Natural killer cell (primary cell): ENCODE data around the gene MYPOP. TPM values are rescaled to one million over a fixed set of nuclear protein-coding genes. Genes with fewer than 3 reads are reported as not detected.
"Not testable (repeated sequence)": the region's sequence is repeated elsewhere in the genome, so short reads cannot be mapped to it uniquely, and the experiment has no call there.

Source experiments
- ATAC-seq, 3 donors: fragments of 150-1000 bp in 2 of 3; fragments of 200-7000 bp in 1 of 3; cut with Tn5 transposase; 1 replicate in 1 of 3; 2 replicates in 2 of 3; pipeline ENCODE4 v1.10.0; 2021; ENCODE audit warnings: mild to moderate bottlenecking in 2 of 3, moderate library complexity in 2 of 3
- DNase-seq, 2 donors: peaks; one replicate each; pipeline versions ENCODE4 v3.0.0 to v3.0.0-alpha.2; 2013 to 2021; ENCODE audit warnings: mixed read lengths in 1 of 2
- H3K27ac ChIP-seq: one replicate; pipeline ENCODE4 v1.5.1; 2013; ENCODE audit warnings: mild to moderate bottlenecking, low read length
- H3K27me3 ChIP-seq: one replicate; pipeline ENCODE4 v1.6.1; 2013; ENCODE audit warnings: low read length; ENCODE audit not compliant: control insufficient read depth, insufficient read depth
- H3K36me3 ChIP-seq: one replicate; pipeline ENCODE4 v1.6.1; 2013; ENCODE audit warnings: low read length; ENCODE audit not compliant: control insufficient read depth, insufficient read depth
- H3K4me1 ChIP-seq: one replicate; pipeline ENCODE4 v1.6.1; 2013; ENCODE audit warnings: low read length; ENCODE audit not compliant: control insufficient read depth, insufficient read depth
- H3K4me3 ChIP-seq: one replicate; pipeline ENCODE4 v1.5.1; 2013; ENCODE audit warnings: low read length
- H3K9me3 ChIP-seq: one replicate; pipeline ENCODE4 v1.6.1; 2013; ENCODE audit warnings: low read length; ENCODE audit not compliant: control insufficient read depth, insufficient read depth
- H3K27ac Mint-ChIP-seq, 2 donors: one replicate each; pipeline ENCODE4 v1.8.0; 2022; ENCODE audit warnings: mild to moderate bottlenecking in 2 of 2, mixed read lengths in 2 of 2, moderate library complexity in 1 of 2
- H3K27me3 Mint-ChIP-seq, 2 donors: one replicate each; pipeline ENCODE4 v1.8.0; 2022; ENCODE audit warnings: low read depth in 2 of 2, mixed read lengths in 2 of 2
- H3K36me3 Mint-ChIP-seq: one replicate; pipeline ENCODE4 v1.8.0; 2022; ENCODE audit warnings: mixed read lengths
- H3K4me1 Mint-ChIP-seq, 2 donors: one replicate each; pipeline ENCODE4 v1.8.0; 2022; ENCODE audit warnings: mixed read lengths in 2 of 2
- H3K4me3 Mint-ChIP-seq: one replicate; pipeline ENCODE4 v1.8.0; 2022; ENCODE audit warnings: mild to moderate bottlenecking, moderate library complexity, mixed read lengths
- H3K9me3 Mint-ChIP-seq, 2 donors: one replicate each; pipeline ENCODE4 v1.8.0; 2022; ENCODE audit warnings: mixed read lengths in 2 of 2
- WGBS: methylation state at CpG from one replicate; pipeline ENCODE4 v1.1.7; 2013; ENCODE audit warnings: missing lambda C conversion rate; ENCODE audit not compliant: insufficient coverage; 5-methylcytosine and 5-hydroxymethylcytosine counted together
- intact Hi-C: fragments of 100-400 bp; cut with micrococcal nuclease; formaldehyde crosslinking; loops from one replicate; pipeline ENCODE4 v1.14.2; 2022
- total RNA-seq, 4 donors: library from RNA; stranded (reverse); fragments of 120-200 nt in 1 of 4; gene quantifications; one replicate each; pipeline versions ENCODE4 v1.2.3 to v1.2.4, GENCODE V29; 2013 to 2022
- TF ChIP-seq, protein P1 (sequence below): fragments of 200-600 bp; IDR thresholded peaks from one replicate; pipeline ENCODE4 v1.8.0; 2022; ENCODE audit warnings: antibody characterized with exemption

The MYPOP gene
- total RNA-seq, 3 donors from 2014 or later (not counting 1 experiment from before 2014, with no cell fraction given) = 7.0 to 8.4 (median 7.2) TPM

DNA sequence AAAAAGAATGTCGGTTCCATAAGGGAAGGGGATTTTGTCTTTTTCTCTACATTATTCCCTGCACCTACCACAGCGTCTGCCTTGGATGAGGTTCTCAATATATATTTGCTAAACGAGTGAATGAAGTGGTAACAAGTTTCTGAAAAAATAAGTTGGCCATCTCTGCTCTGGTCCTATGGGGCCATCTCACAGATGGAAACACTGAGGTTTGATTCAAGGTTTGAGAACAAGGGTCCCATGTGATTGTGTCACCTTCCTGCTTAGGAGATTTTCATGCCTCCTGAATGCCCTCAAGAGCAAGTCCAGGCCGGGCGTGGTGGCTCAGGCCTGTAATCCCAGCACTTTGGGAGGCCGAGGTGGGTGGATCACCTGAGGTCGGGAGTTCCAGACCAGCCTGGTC is 3.2 kb downstream of the MYPOP start:
- H3K27me3 Mint-ChIP-seq = peaks cover 0 to 3% of the 10 kb centered on the region in 2 donors
- no peak overlapping the region for H3K27ac ChIP-seq
- no peak for DNase-seq
- intact Hi-C loops = no loop called here
- no peaks in the 10 kb centered on the region for H3K9me3 Mint-ChIP-seq
- no peaks in the 10 kb centered on the region for H3K36me3 Mint-ChIP-seq
- no peak for ATAC-seq
- peaks cover 29% of the 10 kb centered on the region for H3K4me1 ChIP-seq
- H3K27ac Mint-ChIP-seq = no peak overlapping the region
- H3K27me3 ChIP-seq = no peaks in the 10 kb centered on the region
- no peaks in the 10 kb centered on the region for H3K9me3 ChIP-seq
- 97% methylated on average over 5 of the region's 7 CpGs for WGBS
- no peak overlapping the region for H3K4me3 Mint-ChIP-seq
- TF ChIP-seq, protein P1, sequence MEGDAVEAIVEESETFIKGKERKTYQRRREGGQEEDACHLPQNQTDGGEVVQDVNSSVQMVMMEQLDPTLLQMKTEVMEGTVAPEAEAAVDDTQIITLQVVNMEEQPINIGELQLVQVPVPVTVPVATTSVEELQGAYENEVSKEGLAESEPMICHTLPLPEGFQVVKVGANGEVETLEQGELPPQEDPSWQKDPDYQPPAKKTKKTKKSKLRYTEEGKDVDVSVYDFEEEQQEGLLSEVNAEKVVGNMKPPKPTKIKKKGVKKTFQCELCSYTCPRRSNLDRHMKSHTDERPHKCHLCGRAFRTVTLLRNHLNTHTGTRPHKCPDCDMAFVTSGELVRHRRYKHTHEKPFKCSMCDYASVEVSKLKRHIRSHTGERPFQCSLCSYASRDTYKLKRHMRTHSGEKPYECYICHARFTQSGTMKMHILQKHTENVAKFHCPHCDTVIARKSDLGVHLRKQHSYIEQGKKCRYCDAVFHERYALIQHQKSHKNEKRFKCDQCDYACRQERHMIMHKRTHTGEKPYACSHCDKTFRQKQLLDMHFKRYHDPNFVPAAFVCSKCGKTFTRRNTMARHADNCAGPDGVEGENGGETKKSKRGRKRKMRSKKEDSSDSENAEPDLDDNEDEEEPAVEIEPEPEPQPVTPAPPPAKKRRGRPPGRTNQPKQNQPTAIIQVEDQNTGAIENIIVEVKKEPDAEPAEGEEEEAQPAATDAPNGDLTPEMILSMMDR = no peak
- peaks cover 4 to 30% of the 10 kb centered on the region in 2 donors for H3K4me1 Mint-ChIP-seq
- no peak overlapping the region for H3K4me3 ChIP-seq
- peaks cover 14% of the 10 kb centered on the region for H3K36me3 ChIP-seq

DNA sequence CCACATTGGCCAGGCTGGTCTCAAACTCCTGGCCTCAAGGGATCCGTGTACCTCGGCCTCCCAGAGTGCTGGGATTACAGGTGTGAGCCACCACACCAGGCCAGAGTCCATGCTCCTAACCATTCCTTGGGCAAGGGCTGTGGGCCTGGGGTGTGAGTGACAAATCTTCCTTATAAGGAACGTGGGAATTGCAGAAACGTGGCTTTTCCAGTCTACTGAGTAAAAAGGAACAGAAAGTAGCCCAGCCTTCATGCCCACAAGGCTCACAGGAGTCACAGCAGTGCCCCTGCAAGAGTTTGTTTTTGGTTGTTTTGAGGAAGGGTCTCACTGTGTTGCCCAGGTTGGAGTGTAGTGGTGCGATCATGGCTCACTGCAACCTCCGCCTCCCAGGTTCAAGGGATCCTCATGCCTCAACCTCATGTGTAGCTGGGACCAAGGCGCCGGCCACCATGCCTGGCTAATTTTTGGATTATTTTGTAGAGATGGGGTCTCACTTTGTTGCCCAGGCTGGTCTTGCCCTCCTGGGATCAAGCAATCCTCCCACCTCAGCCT is 5.1 kb downstream of the MYPOP start:
- no peak for DNase-seq
- H3K27ac Mint-ChIP-seq = no peak overlapping the region
- H3K27me3 ChIP-seq = no peaks in the 10 kb centered on the region
- TF ChIP-seq, protein P1 = no peak
- no peaks in the 10 kb centered on the region for H3K9me3 ChIP-seq
- H3K4me1 ChIP-seq = peaks cover 21% of the 10 kb centered on the region
- WGBS = 85% methylated on average over 8 of the region's 8 CpGs
- H3K27ac ChIP-seq = no peak overlapping the region
- no peaks in the 10 kb centered on the region for H3K36me3 Mint-ChIP-seq
- H3K36me3 ChIP-seq = peaks cover 14% of the 10 kb centered on the region
- H3K4me1 Mint-ChIP-seq = peaks cover 4 to 22% of the 10 kb centered on the region in 2 donors
- H3K4me3 ChIP-seq = no peak overlapping the region
- no peak overlapping the region for H3K4me3 Mint-ChIP-seq
- H3K9me3 Mint-ChIP-seq = no peaks in the 10 kb centered on the region
- H3K27me3 Mint-ChIP-seq = no peaks in the 10 kb centered on the region
- intact Hi-C loops = no loop called here
- no peak for ATAC-seq

DNA sequence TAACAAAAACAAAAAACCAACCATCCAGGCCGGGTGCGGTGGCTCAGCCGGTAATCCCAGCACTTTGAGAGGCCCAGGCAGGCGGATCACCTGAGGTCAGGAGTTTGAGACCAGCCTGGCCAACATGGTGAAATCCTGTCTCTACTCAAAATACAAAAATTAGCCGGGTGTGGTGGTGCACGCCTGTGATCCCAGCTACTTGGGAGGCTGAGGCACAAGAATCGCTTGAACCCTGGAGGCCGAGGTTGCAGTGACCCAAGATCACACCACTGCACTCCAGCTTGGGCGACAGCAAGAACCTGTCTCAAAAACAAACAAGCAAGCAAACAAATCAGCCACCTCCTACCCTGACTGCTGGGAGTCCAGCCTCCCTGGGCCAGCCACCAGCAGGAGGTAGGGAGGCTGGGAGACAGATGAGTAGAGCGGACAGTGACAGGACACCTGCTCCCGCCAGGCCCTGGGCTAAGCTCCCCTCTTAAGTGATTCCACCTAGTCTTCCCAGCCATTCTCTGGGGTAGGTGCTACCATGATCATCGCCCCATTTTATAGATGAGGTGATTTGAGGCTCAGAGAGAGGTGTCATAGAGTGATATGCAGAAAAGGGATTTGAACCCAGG is 6.3 kb downstream of the MYPOP start:
- H3K27ac Mint-ChIP-seq, H3K27me3 Mint-ChIP-seq, intact Hi-C loops, H3K4me3 ChIP-seq, H3K36me3 Mint-ChIP-seq, DNase-seq, H3K9me3 ChIP-seq, ATAC-seq, H3K9me3 Mint-ChIP-seq, H3K4me3 Mint-ChIP-seq, H3K27ac ChIP-seq, H3K27me3 ChIP-seq: not testable (repeated sequence)
- peaks cover 10% of the 10 kb centered on the region for H3K4me1 ChIP-seq
- peaks cover 4 to 12% of the 10 kb centered on the region in 2 donors for H3K4me1 Mint-ChIP-seq
- peaks cover 14% of the 10 kb centered on the region for H3K36me3 ChIP-seq
- WGBS = 98% methylated on average over 12 of the region's 12 CpGs

DNA sequence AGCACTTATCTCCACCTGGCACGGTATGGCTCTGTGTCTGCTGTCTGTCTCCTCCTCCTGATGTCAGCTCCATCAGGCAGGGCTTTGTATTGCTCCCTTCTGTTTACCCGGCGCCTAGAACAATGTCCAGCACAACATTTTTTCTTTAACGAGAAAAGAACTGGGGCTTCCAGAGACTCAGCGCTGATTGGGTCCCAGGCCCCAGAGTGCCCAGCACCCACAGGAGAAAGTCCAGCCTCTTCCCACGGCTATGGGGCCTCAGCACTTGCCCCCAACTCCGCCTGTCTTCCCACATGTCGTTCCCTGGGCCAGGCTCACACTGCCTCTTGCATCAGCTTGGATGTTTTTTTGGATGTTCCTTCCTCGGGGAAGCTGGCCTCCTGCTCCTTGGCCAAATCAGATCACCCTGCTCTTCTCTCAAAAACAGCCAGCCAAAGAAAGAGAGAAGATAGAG is 6.9 kb downstream of the MYPOP start:
- no peak for DNase-seq
- H3K27ac Mint-ChIP-seq = no peak overlapping the region
- TF ChIP-seq, protein P1 = no peak

More for the DNA sequence above, 6.9 kb downstream of the MYPOP start:
- Mint-ChIP-seq H3K36me3 (no peaks in the 10 kb centered on the region), H3K9me3 (no peaks in the 10 kb centered on the region), H3K4me3 (no peak overlapping the region), H3K4me1 (peaks cover 4 to 7% of the 10 kb centered on the region in 2 donors), H3K27me3 (no peaks in the 10 kb centered on the region)
- no peaks in the 10 kb centered on the region for H3K27me3 ChIP-seq
- no peak overlapping the region for H3K4me3 ChIP-seq
- 97% methylated on average over 9 of the region's 9 CpGs for WGBS
- peaks cover 14% of the 10 kb centered on the region for H3K36me3 ChIP-seq
- intact Hi-C loops = no loop called here
- no peak overlapping the region for H3K27ac ChIP-seq
- ATAC-seq = no peak
- no peaks in the 10 kb centered on the region for H3K9me3 ChIP-seq
- peaks cover 6% of the 10 kb centered on the region for H3K4me1 ChIP-seq
